NCI-H526 (cell line): ENCODE data around the gene SHISA4.
"Not testable (repeated sequence)": the region's sequence is repeated elsewhere in the genome, so short reads cannot be mapped to it uniquely, and the experiment has no call there.

Source experiments
- DNase-seq, 2 experiments: peaks; one replicate each; lab custom pipeline; 2025; lab: John Stamatoyannopoulos, UW

SHISA4 gene, protein sequence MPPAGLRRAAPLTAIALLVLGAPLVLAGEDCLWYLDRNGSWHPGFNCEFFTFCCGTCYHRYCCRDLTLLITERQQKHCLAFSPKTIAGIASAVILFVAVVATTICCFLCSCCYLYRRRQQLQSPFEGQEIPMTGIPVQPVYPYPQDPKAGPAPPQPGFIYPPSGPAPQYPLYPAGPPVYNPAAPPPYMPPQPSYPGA

GRCh38 chr1:201888282-201889089 is at the start of gene SHISA4:
Gene SHISA4 (plus strand): TSS chr1:201888898. CDS start chr1:201888995, 97 bp downstream.
- peak in 1 of 2 experiments; percentile 55 for DNase-seq

GRCh38 chr1:201839089-201839488 is 49.6 kb upstream of the SHISA4 start:
- not testable (repeated sequence) for DNase-seq

GRCh38 chr1:201840055-201840454 is 48.6 kb upstream of the SHISA4 start:
- DNase-seq: no peak

DNA sequence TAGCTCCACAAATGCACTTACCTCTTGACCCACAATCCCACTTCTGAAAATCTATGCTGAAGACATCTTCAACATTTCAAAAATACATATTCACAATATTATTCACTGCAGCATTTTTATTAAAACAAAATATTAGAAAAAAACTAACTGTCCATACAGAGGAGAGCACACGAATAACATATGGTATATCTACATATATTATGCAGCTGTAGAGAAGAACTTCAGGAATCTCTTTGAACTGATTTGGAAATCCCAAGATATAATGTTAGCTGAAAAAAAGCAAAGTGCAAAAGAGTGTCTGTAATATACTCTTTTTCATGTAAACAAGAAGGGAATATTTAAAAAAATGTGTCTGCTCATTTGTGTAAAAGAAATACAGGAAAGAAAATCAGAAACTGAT is 48.2 kb upstream of the SHISA4 start:
- no peak for DNase-seq

DNA sequence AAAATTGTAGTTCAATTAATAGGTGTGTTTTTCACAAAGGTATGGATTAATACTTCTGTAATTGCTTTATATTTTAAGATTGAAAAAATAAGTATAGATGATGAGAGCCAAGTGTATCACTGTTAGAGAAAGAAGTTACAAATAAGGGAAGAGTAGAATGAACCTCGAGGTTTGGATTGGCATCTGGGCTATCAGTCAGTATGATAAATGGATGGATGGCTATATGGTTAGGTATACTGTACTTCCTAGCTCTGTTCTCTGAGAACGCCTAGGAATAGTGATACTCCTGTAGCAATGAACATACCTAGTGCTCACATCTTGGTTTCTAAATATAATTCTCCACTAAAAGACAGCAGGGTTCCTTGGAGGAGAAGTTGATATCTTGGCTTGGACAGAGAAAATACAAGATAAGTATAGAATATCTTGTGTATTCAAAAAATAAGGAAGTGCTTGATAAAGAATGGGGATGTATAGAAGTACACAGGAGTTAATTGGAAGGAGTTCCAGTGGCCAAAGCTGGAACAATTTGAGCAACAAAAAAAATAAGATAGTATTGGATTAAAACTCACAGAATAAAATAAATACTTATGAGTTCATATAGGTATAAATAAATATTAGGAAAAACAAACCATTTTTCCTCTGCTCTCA is 47.3 kb upstream of the SHISA4 start:
- no peak for DNase-seq

GRCh38 chr1:201842472-201843027 is 46.1 kb upstream of the SHISA4 start:
- no peak for DNase-seq

- no peak for DNase-seq
Measured at GRCh38 chr1:201845331-201846083, 43.2 kb upstream of the SHISA4 start.

DNA sequence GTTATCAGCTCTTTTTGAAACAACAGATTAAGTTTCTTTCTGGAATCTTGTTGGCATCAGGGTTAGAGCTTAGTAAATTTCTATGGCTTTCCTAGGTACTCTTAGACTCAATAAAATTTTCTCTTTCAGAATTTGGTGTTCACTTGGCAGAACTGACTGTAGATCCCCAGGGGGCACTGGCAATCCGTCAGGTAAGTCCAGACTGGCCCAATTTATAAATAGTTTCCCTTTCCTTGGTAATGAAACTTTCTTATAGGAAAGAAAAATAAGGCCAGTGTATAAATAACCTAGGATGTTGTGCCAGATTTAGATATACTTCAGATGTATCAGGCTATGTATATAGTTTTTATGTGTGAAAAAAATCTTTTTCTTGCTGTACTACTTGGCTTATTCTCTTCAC is 41.5 kb upstream of the SHISA4 start:
- DNase-seq: no peak

GRCh38 chr1:201848230-201848629 is 40.5 kb upstream of the SHISA4 start:
- DNase-seq: no peak

GRCh38 chr1:201849372-201850052 is 39.2 kb upstream of the SHISA4 start:
- no peak for DNase-seq

DNA sequence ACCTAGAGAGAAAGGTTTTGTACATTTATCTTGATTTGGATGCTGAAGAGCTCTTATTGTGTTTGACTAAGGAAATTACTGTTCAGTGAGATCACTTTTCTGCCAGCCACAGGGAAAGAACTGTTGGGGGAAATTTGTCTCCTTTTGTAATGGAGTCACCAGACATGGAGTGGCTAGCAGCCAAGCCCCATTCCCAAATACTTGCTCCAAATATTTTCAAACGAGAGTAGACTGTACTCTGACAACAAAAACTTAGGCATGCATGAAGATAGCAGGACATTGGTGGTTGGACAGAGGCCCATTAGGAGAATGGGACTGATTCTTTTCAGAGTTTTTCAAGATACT is 38.7 kb upstream of the SHISA4 start:
- DNase-seq: no peak

DNA sequence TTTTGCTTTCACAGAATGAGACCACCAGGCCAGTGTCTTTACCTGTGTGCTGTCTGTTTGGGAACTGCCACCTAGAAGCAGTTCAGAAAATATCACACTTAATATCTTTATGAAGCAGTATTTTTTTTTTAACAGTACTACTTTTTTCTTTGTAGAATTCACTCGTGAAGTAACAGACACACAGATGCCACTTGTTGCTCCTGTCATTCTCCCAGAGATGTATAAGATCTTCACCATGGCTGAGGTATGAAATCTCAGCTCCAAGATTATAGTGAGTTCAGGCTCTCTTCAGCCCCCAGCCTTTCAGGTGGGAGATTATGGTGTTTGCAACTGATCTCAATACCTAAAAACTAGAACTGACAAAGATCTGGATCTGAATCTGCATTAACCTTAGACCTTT is 36.7 kb upstream of the SHISA4 start:
- no peak for DNase-seq

DNA sequence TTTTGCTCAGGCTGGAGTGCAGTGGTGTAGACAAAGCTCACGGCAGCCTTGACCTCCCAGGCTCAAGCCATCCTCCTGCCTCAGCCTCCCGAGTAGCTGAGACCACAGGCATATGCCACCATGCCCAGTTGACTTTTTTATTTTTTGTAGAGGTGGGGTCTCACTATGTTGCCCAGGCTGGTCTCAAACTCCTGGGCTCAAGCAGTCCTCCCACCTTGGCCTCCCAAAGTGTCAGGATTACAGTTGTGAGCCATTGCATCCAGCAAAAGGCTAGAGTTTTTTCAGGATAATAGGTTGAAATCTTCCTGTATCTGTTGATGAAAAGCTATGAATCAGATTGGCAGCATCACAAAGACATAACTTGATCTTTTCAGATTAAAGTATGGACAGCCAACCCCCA is 32.0 kb upstream of the SHISA4 start:
- not testable (repeated sequence) for DNase-seq

GRCh38 chr1:201859424-201859823 is 29.3 kb upstream of the SHISA4 start:
- no peak for DNase-seq

DNA sequence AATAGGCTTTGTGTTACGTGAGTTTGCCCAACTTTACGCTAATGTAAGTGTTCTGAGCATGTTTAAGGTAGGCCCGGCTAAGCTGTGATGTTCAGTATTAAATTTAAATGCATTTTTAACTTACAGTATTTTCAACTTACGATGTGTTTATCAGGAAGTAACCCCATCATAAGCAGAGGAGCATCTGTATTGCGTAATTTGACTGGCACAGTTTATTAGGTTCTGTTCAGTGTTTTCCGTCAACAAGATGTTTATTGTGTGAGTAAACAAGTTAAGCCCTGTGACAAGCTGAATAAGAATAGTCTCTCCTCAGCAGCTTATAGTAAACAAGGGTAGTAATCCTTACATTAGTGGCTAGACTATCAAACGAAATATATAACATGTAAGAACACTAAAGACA is 27.2 kb upstream of the SHISA4 start:
- no peak for DNase-seq

DNA sequence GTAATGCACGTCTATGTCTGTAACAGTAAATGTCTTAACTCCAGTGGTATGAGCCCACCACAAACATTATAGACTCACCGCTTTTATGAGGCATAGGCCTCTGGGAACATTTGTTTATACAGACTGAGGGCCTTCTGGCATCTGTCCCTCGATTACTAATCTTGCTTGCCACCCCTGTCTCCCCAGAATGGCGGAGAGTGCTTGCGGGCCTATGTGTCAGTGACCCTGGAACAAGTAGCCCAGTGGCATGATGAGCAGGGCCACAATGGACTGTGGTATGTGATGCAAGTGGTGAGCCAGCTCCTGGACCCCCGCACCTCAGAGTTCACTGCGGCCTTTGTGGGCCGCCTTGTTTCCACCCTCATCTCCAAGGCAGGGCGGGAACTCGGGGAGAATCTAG is 18.3 kb upstream of the SHISA4 start:
- DNase-seq: no peak

DNA sequence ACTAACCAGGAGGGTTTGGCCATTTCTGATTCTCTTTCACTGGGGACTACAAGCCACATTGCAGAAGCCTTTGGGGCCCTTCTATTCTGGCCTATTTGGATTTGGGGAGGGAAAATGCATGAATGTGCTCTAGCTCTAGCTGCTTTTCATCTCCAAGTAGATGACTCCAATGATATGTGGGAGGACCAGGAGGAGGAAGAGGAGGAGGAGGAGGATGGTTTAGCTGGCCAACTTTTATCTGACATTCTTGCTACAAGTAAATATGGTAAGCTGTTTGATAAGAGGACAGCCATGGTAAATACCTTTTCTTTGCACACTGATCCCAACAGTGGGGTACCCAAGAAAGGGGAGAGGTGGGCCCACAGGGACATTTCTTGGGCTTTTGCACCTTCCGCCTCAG is 14.0 kb upstream of the SHISA4 start:
- no peak for DNase-seq

DNA sequence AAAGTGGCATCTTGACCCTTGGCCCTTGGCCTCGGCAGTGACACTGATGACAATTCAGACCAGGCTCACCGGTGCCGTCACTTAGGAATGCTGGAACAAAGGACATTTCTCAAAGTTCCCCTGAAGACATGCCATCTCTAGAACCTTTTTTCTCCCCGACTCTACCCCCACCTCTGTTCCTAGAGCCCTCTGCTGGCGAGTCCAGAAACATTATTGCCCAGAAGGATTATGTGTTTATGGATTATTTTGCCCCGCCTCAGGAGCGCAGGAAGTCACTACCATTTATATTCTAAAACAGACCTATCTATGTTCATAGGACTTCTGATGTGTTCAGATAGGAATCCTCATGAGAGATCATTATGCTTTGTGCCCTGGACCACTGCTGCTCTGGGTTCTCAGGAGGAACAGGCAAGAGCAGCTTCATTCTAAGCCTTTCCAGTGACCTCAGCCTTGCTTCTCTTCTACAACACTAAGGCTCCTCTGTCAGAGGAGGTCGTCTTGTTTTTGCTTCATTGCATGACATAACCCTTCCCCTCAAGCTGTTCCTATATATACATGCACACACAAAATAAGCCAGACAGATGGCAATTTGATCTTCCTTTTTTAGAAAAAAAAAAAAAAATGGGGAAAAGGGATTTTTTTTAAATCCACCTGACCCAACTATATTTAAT is 12.4 kb upstream of the SHISA4 start:
- peak in 1 of 2 experiments; percentile 16 for DNase-seq

- peak in 1 of 2 experiments; percentile 31 for DNase-seq
Measured at GRCh38 chr1:201877877-201878401, 10.8 kb upstream of the SHISA4 start.

DNA sequence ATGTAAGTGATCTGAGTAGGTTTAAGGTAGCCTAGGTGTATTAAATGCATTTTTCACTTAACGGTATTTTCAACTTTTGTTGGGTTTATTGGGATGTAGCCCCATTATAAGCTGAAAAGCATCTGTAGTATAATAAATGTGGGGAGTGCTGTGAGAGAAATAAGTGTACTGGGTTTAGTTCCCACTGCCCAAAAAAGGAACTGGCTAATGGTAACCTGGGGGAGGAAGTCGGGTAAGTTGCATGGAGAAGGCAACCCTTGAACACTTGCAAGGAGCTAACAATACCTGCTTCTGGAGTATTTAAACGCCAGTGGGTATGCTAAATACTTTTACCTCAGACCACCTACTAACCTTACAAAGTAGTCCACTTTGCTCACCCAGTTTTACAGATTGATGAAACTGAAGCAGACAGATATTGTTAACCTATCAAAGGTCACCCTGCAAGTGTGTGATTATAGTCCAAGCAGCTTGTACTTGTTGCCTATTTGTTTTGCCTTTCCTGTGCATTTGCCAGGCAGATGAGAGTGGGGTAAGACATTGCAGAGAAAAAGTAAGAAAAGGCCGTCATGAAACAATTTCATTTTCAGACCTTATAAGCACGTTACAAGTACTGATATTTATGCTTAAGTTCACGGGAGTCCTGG is 7.6 kb upstream of the SHISA4 start:
- no peak for DNase-seq
